Activated naive CD8-positive, alpha-beta T cell treated with anti-CD3 and anti-CD28 coated beads, Interleukin-2, amount 50 U/mL, for 24 hours (primary cell): ENCODE measurements around the gene SENP7.
"Not testable (repeated sequence)": the region's sequence is repeated elsewhere in the genome, so short reads cannot be mapped to it uniquely, and the experiment has no call there.

Source experiments
- ATAC-seq: fragments of 150-1000 bp; cut with Tn5 transposase; one replicate; pipeline ENCODE4 v1.10.0; 2021
- DNase-seq: peaks from one replicate; pipeline ENCODE4 v3.0.0; 2021
- H3K27ac Mint-ChIP-seq: one replicate; pipeline ENCODE4 v1.8.0; 2021; ENCODE audit warnings: mild to moderate bottlenecking, mixed read lengths
- H3K27me3 Mint-ChIP-seq: one replicate; pipeline ENCODE4 v1.8.0; 2021; ENCODE audit warnings: mixed read lengths
- H3K36me3 Mint-ChIP-seq: one replicate; pipeline ENCODE4 v1.8.0; 2021; ENCODE audit warnings: low read depth, mixed read lengths
- H3K4me1 Mint-ChIP-seq: one replicate; pipeline ENCODE4 v1.8.0; 2021; ENCODE audit warnings: mixed read lengths
- H3K4me3 Mint-ChIP-seq: one replicate; pipeline ENCODE4 v1.8.0; 2021; ENCODE audit warnings: mild to moderate bottlenecking, moderate library complexity, mixed read lengths
- H3K9me3 Mint-ChIP-seq: one replicate; pipeline ENCODE4 v1.8.0; 2021; ENCODE audit warnings: mixed read lengths

The SENP7 gene

DNA sequence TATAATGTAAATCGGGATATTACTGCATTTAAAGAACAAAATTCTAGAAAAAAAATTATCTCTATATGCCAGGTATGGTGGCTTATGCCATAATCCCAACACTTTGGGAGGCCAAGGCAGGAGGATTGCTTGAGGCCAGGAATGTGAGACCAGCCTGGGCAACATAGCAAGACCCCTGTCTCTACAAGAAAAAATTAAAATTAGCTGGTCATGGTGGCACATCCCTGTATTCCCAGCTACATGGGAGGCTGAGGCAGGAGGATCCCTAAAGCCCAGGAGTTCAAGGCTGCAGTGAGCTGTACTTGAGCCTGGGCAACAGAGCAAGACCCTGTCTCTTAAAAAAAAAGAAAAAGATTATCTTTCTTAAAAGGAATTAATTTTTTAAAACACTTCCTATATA, 12.8 kb downstream of the SENP7 start:
- Mint-ChIP-seq H3K27ac (no peak overlapping the region), H3K4me3 (no peak overlapping the region), H3K4me1 (peaks cover 31% of the 10 kb centered on the region), H3K27me3 (no peaks in the 10 kb centered on the region), H3K36me3 (peaks cover 15% of the 10 kb centered on the region), H3K9me3 (no peaks in the 10 kb centered on the region)
- no peak for ATAC-seq
- DNase-seq: no peak

DNA sequence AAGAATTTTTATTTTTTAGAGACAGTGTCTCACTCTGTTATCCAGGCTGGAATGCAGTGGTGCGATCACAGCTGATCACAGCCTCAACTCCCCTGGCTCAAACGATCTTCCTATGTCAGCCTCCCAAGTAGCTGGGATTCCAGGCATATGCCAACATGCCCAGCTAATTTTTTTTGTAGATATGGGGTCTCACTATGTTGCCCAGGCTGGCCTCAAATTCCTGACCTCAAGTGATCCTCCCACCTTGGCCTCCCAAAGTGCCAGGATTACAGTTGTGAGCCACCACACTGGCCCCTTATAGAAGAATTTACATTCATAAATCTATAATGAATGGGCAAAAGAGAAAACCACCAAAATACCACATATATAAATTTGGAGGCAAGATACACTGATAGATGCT, 15.2 kb downstream of the SENP7 start:
- peaks cover 16% of the 10 kb centered on the region for H3K36me3 Mint-ChIP-seq

DNA sequence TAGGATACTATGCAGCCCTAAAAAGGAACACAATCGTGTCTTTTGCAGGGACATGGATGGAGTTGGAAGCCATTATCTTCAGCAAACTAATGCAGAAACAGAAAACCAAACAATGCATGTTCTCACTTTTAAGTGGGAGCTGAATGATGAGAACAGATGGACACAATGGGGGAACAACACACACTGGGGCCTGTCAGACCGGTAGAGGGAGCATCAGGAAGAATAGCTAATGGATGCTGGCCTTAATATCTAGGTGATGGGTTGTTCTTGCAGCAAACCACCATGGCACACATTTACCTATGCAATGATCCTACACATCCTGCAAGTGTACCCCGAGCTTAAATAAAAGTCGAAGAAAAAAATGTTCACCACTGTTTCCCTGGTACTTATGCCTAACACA, 17.5 kb downstream of the SENP7 start:
- no peak for ATAC-seq
- Mint-ChIP-seq H3K27ac (no peak overlapping the region), H3K27me3 (no peaks in the 10 kb centered on the region), H3K9me3 (no peaks in the 10 kb centered on the region), H3K36me3 (peaks cover 21% of the 10 kb centered on the region), H3K4me1 (peaks cover 13% of the 10 kb centered on the region), H3K4me3 (no peak overlapping the region)
- no peak for DNase-seq

More for the DNA sequence above, 15.2 kb downstream of the SENP7 start:
- Mint-ChIP-seq H3K27me3 (no peaks in the 10 kb centered on the region), H3K4me3 (no peak overlapping the region), H3K27ac (no peak overlapping the region), H3K4me1 (peaks cover 28% of the 10 kb centered on the region), H3K9me3 (no peaks in the 10 kb centered on the region)
- DNase-seq (no peak), ATAC-seq (no peak)

DNA sequence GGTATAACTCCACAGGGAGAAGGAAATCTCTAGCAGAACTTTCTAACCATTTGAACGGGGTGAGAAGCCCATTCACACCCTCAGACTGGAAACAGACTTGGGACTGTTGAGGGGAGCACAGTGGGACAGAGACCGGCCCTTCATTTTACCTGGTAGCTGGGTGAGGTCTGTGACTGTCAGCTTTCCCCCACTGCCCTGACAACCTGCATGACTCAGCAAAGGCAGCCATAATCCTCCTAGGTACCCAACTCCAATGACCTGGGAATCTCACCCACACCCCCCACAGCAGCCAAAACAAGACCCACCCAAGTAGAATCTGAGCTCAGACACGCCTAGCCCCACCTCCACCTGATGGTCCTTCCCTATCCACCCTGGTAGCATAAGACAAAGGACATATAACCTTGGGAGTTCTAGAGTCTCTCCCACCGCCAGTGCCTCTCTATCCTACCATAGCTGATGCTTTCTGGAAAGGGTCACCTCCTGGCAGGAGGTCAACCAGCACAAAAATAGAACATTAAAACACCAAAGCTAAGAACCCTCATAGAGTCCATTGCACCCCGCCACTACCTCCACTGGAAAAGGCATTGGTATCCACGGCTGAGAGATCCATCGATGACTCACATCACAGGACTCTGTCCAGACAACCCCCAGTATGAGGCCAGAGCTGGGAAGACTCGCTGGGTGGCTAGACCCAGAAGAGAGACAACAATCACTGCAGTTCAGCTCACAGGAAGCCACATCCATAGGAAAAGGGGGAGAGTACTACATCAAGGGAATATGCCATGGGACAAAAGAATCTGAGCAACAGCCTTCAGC, 28.0 kb downstream of the SENP7 start:
- DNase-seq (no peak), ATAC-seq (no peak)
- Mint-ChIP-seq H3K36me3 (peaks cover 23% of the 10 kb centered on the region), H3K9me3 (no peaks in the 10 kb centered on the region), H3K27ac (peak overlapping the region; percentile 17), H3K4me1 (peaks cover 43% of the 10 kb centered on the region), H3K4me3 (no peak overlapping the region), H3K27me3 (no peaks in the 10 kb centered on the region)

DNA sequence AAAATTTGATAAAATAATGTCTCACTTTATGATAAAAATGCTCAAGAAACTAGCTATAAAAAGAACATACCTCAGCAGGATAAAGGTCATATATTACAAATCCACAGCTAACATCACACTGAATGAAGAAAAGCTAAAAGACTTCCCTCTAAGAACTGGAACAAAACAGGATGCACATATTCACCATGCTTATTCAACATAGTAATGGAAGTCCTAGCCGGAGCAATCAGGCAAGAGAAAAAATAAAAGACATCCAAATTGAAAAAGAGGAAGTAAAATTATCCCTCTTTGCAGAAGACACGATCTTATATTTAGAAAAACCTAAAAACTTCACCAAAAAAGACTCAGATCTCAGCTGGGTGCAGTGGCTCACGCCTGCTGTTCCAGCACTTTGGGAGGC, 34.0 kb downstream of the SENP7 start:
- H3K36me3 Mint-ChIP-seq: peaks cover 43% of the 10 kb centered on the region
- no peaks in the 10 kb centered on the region for H3K27me3 Mint-ChIP-seq
- ATAC-seq (no peak), DNase-seq (no peak)
- H3K9me3 Mint-ChIP-seq: peaks cover 6% of the 10 kb centered on the region
- no peak overlapping the region for H3K27ac Mint-ChIP-seq
- no peak overlapping the region for H3K4me3 Mint-ChIP-seq
- H3K4me1 Mint-ChIP-seq: peaks cover 37% of the 10 kb centered on the region

DNA sequence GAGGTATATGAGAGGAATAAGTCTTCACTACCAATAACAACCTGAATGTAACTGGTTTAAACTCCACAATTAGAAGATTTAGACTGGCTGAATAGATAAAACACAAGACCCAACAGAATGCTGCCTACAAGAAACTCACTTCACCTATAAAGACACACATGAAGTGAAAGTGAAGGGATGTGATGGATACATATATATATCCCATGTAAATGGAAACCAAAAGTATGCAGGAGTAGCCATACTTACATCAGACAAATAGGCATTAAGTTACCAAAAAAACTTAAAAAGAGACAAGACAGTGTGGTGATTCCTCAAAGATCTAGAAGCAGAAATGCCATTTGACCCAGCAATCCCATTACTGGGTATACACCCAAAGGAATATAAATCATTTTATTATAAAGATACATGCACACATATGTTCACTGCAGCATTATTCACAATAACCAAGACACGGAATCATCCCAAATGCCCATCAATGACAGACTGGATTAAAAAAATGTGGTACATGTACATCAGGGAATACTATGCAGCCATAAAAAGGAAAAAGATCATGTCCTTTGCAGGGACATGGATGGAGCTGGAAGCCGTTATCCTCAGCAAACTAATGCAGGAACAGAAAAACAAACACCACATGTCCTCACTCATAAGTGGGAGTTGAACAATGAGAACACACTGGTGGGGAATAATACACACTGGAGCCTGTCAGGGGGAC, 38.0 kb downstream of the SENP7 start:
- not testable (repeated sequence) for H3K4me3 Mint-ChIP-seq, H3K27me3 Mint-ChIP-seq, H3K27ac Mint-ChIP-seq, ATAC-seq, H3K9me3 Mint-ChIP-seq, DNase-seq
- peaks cover 33% of the 10 kb centered on the region for H3K36me3 Mint-ChIP-seq
- H3K4me1 Mint-ChIP-seq: peaks cover 25% of the 10 kb centered on the region

DNA sequence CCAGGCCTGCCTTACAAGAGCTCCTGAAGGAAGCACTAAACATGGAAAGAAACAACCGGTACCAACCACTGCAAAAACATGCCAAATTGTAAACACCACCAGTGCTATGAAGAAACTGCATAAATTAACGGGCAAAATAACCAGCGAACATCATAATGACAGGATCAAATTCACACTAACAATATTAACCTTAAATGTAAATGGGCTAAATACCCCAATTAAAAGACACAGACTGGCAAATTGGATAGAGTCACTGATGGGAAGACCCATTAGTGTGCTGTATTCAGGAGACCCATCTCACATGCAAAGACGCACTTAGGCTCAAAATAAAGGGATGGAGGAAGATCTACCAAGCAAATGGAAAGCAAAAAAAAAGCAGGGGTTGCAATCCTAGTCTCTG, 44.3 kb downstream of the SENP7 start:
- ATAC-seq, H3K27me3 Mint-ChIP-seq, DNase-seq, H3K27ac Mint-ChIP-seq, H3K4me3 Mint-ChIP-seq, H3K9me3 Mint-ChIP-seq, H3K36me3 Mint-ChIP-seq: not testable (repeated sequence)
- H3K4me1 Mint-ChIP-seq: peaks cover 44% of the 10 kb centered on the region

DNA sequence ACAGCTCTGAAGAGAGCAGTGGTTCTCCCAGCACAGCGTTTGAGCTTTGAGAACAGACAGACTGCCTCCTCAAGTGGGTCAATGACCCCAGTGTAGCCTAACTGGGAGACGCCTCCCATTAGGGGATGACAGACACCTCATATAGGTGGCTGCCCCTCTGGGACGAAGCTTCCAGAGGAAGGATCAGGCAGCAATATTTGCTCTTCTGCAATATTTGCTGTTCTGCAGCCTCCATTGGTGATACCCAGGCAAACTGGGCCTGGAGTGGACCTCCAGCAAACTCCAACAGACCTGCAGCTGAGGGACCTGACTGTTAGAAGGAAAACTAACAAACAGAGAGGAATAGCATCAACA, 45.7 kb downstream of the SENP7 start:
- not testable (repeated sequence) for ATAC-seq, H3K27ac Mint-ChIP-seq, H3K4me3 Mint-ChIP-seq, H3K9me3 Mint-ChIP-seq, H3K36me3 Mint-ChIP-seq, DNase-seq, H3K27me3 Mint-ChIP-seq
- peaks cover 44% of the 10 kb centered on the region for H3K4me1 Mint-ChIP-seq

DNA sequence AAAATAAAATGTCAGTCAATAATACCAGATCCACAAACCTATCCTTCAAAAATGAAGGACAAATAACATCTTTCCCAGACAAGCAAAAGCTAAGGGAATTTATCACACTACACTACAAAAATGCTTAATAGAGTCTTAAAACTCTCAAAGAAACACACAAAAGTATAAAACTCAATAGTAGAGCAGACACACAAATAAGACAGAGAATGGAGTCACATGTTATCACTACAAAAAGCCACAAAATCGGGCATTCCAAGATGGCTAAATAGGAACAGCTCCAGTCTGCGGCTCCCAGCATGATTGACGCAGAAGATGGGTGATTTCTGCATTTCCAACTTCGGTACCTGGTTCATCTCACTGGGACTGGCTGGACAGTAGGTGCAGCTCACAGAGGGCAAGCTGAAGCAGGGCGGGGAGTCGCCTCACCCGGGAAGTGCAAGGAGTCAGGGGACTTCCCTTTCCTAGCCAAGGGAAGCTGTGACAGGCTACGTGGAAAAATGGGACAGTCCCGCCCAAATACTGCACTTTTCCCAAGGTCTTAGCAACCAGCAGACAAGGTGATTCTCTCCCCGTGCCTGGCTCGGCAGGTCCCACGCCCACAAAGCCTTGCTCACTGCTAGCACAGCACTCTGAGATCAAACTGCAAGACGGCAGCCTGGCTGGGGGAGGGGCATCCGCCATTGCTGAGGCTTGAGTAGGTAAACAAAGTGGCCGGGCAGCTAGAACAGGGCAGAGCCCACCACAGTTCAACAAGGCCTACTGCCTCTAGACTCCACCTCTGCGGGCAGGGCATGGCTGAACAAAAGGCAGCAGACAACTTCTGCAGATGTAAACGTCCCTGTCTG, 46.3 kb downstream of the SENP7 start:
- Mint-ChIP-seq H3K27ac (no peak overlapping the region), H3K4me1 (peaks cover 46% of the 10 kb centered on the region), H3K9me3 (peaks cover 9% of the 10 kb centered on the region), H3K4me3 (no peak overlapping the region), H3K27me3 (no peaks in the 10 kb centered on the region), H3K36me3 (peaks cover 11% of the 10 kb centered on the region)
- peak; percentile 7 for DNase-seq
- no peak for ATAC-seq

DNA sequence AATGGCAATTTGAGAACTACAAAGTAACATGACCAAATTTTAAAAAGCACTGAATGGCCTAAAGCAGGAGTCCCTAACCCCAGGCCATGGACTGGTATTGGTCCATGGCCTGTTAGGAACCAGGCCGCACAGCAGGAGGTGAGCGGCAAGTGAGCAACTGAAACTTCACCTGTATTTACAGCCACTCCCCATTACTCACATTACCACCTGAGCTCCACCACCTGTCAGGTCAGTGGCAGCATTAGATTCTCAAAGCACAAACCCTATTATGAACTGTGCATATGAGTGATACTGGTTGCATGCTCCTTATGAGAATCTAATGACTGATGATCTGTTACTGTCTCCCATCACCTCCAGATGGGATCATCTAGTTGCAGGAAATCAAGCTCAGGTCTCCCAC, 48.8 kb downstream of the SENP7 start:
- Mint-ChIP-seq H3K4me3 (no peak overlapping the region), H3K27ac (no peak overlapping the region), H3K4me1 (peaks cover 59% of the 10 kb centered on the region), H3K27me3 (no peaks in the 10 kb centered on the region), H3K36me3 (peaks cover 22% of the 10 kb centered on the region), H3K9me3 (peaks cover 22% of the 10 kb centered on the region)
- DNase-seq: no peak
- ATAC-seq: no peak

DNA sequence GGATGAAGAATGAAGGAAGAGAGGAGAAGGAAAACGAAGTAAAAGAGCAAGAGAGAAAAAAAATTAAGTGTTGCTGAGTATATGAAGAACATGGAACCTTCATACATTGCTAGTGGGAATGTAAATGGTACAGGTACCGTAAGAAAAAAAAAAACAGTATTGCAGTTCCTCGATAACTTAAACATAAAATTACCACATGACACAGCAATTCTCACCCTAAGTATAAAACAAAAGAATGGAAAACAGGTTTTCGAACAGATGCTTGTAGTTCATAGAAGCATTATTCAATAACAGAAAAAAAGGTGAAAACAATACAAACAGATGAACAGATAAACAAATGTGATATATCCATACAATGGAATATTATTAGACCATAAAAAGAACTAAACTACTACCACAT, 51.6 kb downstream of the SENP7 start:
- Mint-ChIP-seq H3K27ac (no peak overlapping the region), H3K4me1 (peaks cover 35% of the 10 kb centered on the region), H3K36me3 (peaks cover 22% of the 10 kb centered on the region), H3K4me3 (no peak overlapping the region), H3K9me3 (peaks cover 16% of the 10 kb centered on the region), H3K27me3 (no peaks in the 10 kb centered on the region)
- ATAC-seq (no peak), DNase-seq (no peak)

DNA sequence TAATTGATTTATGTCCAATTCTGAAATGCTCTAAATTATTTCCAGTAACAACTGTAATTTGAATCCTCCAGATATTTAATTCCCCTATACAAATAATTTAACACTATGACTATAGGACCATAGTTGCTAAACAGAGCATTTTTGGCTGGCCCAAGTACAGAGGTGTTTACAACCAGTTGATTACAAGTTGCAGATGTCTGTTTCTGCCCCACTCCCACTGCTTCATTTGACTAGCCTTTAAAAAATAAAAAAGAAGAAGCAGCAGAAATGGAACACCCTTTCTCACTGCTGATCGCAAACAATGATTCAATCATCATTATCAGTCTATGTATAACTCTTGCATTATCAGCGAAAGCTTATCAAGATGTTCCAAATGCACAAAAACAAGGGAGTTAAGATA, 54.6 kb downstream of the SENP7 start:
- Mint-ChIP-seq H3K27me3 (no peaks in the 10 kb centered on the region), H3K9me3 (peaks cover 16% of the 10 kb centered on the region), H3K4me3 (no peak overlapping the region), H3K4me1 (peaks cover 20% of the 10 kb centered on the region), H3K27ac (no peak overlapping the region), H3K36me3 (peaks cover 22% of the 10 kb centered on the region)
- no peak for DNase-seq
- ATAC-seq: no peak

DNA sequence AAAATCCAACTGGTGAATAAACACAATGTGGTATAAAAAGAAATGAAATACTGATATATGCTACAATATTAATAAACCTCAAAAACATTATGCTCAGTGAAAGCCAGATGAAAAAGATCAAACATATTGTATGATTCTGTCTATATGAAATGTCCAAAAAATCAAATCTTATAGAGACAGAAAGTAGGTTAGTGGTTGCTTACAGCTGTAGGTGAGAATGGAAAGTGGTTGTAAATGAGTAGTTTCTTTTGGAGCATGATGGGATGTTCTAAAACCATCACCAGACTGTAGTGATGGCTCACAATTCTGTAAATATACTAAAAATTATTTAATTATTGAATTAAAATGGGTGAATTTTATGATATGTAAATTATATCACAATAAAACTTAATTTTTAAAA, 58.4 kb downstream of the SENP7 start:
- no peaks in the 10 kb centered on the region for H3K27me3 Mint-ChIP-seq
- peaks cover 7% of the 10 kb centered on the region for H3K4me1 Mint-ChIP-seq
- DNase-seq: no peak
- H3K27ac Mint-ChIP-seq: no peak overlapping the region
- H3K4me3 Mint-ChIP-seq: no peak overlapping the region
- peaks cover 16% of the 10 kb centered on the region for H3K36me3 Mint-ChIP-seq
- peaks cover 6% of the 10 kb centered on the region for H3K9me3 Mint-ChIP-seq
- no peak for ATAC-seq

DNA sequence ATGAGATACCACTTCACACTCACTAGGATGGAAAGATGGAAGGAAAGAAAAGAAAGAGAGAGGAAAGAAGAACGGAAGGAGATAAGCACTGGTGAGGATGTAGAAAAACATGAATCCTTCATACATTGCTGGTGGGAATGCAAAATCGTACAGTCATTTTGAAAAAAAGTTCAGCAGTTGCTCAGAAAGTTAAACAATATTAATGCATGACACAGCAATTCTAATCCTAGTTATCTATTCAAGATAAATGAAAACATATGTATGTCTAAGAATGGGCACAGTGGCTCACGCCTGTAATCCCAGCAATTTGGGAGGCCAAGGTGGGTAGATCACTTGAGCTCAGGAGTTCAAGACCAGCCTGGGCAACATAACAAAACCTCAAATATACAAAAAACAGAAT, 59.1 kb downstream of the SENP7 start:
- peaks cover 5% of the 10 kb centered on the region for H3K4me1 Mint-ChIP-seq
- no peak for ATAC-seq

DNA sequence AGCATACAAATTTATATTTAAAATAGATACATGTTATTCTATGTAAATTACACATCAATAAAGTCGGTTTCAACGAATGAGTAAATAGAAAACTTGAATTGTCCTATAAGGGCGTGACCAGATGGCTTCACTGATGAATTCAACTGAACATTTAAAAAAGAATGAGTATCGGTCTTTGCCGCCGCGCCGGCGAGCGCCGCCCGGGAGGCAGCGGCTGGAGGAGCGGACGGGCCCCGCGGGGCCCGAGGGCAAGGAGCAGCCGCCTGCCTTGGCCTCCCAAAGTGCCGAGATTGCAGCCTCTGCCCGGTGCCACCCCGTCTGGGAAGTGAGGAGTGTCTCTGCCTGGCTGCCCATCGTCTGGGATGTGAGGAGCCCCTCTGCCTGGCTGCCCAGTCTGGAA, 74.4 kb downstream of the SENP7 start:
- not testable (repeated sequence) for H3K4me1 Mint-ChIP-seq, ATAC-seq, H3K27ac Mint-ChIP-seq, H3K4me3 Mint-ChIP-seq, DNase-seq, H3K27me3 Mint-ChIP-seq
- Mint-ChIP-seq H3K36me3 (peaks cover 30% of the 10 kb centered on the region), H3K9me3 (peaks cover 25% of the 10 kb centered on the region)

More for the DNA sequence above, 59.1 kb downstream of the SENP7 start:
- DNase-seq: no peak
- Mint-ChIP-seq H3K4me3 (no peak overlapping the region), H3K36me3 (peaks cover 18% of the 10 kb centered on the region), H3K27me3 (no peaks in the 10 kb centered on the region), H3K27ac (no peak overlapping the region), H3K9me3 (peaks cover 8% of the 10 kb centered on the region)
